Astrocyte (in vitro differentiated cells and primary cell): ENCODE data around the gene CYP46A1. TPM values are rescaled to one million over a fixed set of nuclear protein-coding genes. Genes with fewer than 3 reads are reported as not detected.

Experiments
- DNase-seq: peaks from one replicate; pipeline ENCODE4 v3.0.0-alpha.2; 2010; ENCODE audit warnings: low read depth
- FAIRE-seq: peaks from 2 replicates; lab custom pipeline; 2011; peaks lifted over from hg19 to GRCh38; lab: Jason Lieb, UNC
- H2AFZ ChIP-seq: 2 replicates; pipeline ENCODE4 v1.6.0; 2012; ENCODE audit warnings: low read depth, low read length, inconsistent platforms
- H3K27ac ChIP-seq: 2 replicates; pipeline ENCODE4 v1.5.1; 2011; ENCODE audit warnings: low read depth, low read length, inconsistent platforms
- H3K27me3 ChIP-seq: 2 replicates; pipeline ENCODE4 v1.6.0; 2011; ENCODE audit warnings: low read length, inconsistent platforms; ENCODE audit not compliant: insufficient read depth
- H3K36me3 ChIP-seq: 2 replicates; pipeline ENCODE4 v1.5.1; 2011; ENCODE audit warnings: low read length, inconsistent platforms; ENCODE audit not compliant: insufficient read depth
- H3K4me1 ChIP-seq: 2 replicates; pipeline ENCODE4 v1.5.1; 2011; ENCODE audit warnings: low read length, inconsistent platforms; ENCODE audit not compliant: insufficient read depth
- H3K4me2 ChIP-seq: 2 replicates; pipeline ENCODE4 v1.6.0; 2012; ENCODE audit warnings: low read length, inconsistent platforms
- H3K4me3 ChIP-seq: 2 replicates; pipeline ENCODE4 v1.5.1; 2011; ENCODE audit warnings: low read depth, mild to moderate bottlenecking, low read length, inconsistent platforms; ENCODE audit not compliant: insufficient read depth
- H3K79me2 ChIP-seq: 2 replicates; pipeline ENCODE4 v1.6.0; 2012; ENCODE audit warnings: mild to moderate bottlenecking, low read length, inconsistent platforms; ENCODE audit not compliant: insufficient read depth
- H3K9ac ChIP-seq: 2 replicates; pipeline ENCODE4 v1.6.0; 2012; ENCODE audit warnings: mild to moderate bottlenecking, low read length, inconsistent platforms
- H3K9me3 ChIP-seq: 2 replicates; pipeline ENCODE4 v1.5.1; 2012; ENCODE audit warnings: low read depth, mild to moderate bottlenecking, low read length, inconsistent platforms; ENCODE audit not compliant: insufficient read depth
- H4K20me1 ChIP-seq: 2 replicates; pipeline ENCODE4 v1.6.0; 2012; ENCODE audit warnings: low read length, inconsistent platforms; ENCODE audit not compliant: insufficient read depth
- H3K27ac Mint-ChIP-seq: one replicate; pipeline ENCODE4 v1.8.0; 2021; ENCODE audit warnings: mild to moderate bottlenecking, mixed read lengths; ENCODE audit not compliant: unreplicated experiment
- H3K27me3 Mint-ChIP-seq: one replicate; pipeline ENCODE4 v1.8.0; 2021; ENCODE audit warnings: low read depth, mixed read lengths; ENCODE audit not compliant: unreplicated experiment
- H3K36me3 Mint-ChIP-seq: one replicate; pipeline ENCODE4 v1.8.0; 2021; ENCODE audit warnings: low read depth, mixed read lengths; ENCODE audit not compliant: unreplicated experiment
- H3K4me1 Mint-ChIP-seq: one replicate; pipeline ENCODE4 v1.8.0; 2021; ENCODE audit warnings: low read depth, mixed read lengths; ENCODE audit not compliant: unreplicated experiment
- H3K4me3 Mint-ChIP-seq: one replicate; pipeline ENCODE4 v1.8.0; 2021; ENCODE audit warnings: mild to moderate bottlenecking, moderate library complexity, mixed read lengths; ENCODE audit not compliant: unreplicated experiment
- H3K9me3 Mint-ChIP-seq: one replicate; pipeline ENCODE4 v1.8.0; 2021; ENCODE audit warnings: mild to moderate bottlenecking, mixed read lengths; ENCODE audit not compliant: unreplicated experiment
- CTCF ChIP-seq: IDR thresholded peaks from 2 replicates; pipeline ENCODE4 v1.5.1; 2011; ENCODE audit warnings: low read depth, mild to moderate bottlenecking, inconsistent platforms, low read length, moderate library complexity; ENCODE audit not compliant: insufficient read depth
- EZH2 ChIP-seq: IDR thresholded peaks from 2 replicates; pipeline ENCODE4 v1.6.1; 2012; ENCODE audit warnings: mild to moderate bottlenecking, low read length, inconsistent platforms; ENCODE audit not compliant: insufficient read depth
- total RNA-seq: library from RNA; stranded (reverse); gene quantifications from 2 replicates; pipeline ENCODE4 v1.2.1, GENCODE V29; 2021

Gene CYP46A1
- total RNA-seq, 1 donor from 2014 or later = 0.52 TPM

- H4K20me1 ChIP-seq = no peaks in the 10 kb centered on the region
- no peak overlapping the region for H3K9ac ChIP-seq
- Mint-ChIP-seq H3K27ac (peak overlapping the region; percentile 15), H3K27me3 (peaks cover 24% of the 10 kb centered on the region), H3K4me1 (no peaks in the 10 kb centered on the region), H3K36me3 (no peaks in the 10 kb centered on the region), H3K4me3 (no peak overlapping the region), H3K9me3 (no peaks in the 10 kb centered on the region)
- H3K36me3 ChIP-seq = no peaks in the 10 kb centered on the region
- H3K27ac ChIP-seq = no peak overlapping the region
- peaks cover 19% of the 10 kb centered on the region for H3K4me1 ChIP-seq
- TF ChIP-seq CTCF (no peak), EZH2 (no peak)
- DNase-seq (no peak), FAIRE-seq (no peak)
- H3K4me3 ChIP-seq = no peak overlapping the region
- H3K4me2 ChIP-seq = no peak overlapping the region
- H3K79me2 ChIP-seq = peaks cover 6% of the 10 kb centered on the region
- H3K27me3 ChIP-seq = no peaks in the 10 kb centered on the region
- H3K9me3 ChIP-seq = no peaks in the 10 kb centered on the region
- no peak overlapping the region for H2AFZ ChIP-seq
Measured at GRCh38 chr14:99735189-99736135, 51.4 kb downstream of the CYP46A1 start.

- DNase-seq (no peak), FAIRE-seq (no peak)
- TF ChIP-seq CTCF (no peak), EZH2 (no peak)
- Histone ChIP-seq H3K4me1 (peaks cover 17% of the 10 kb centered on the region), H3K9ac (peak overlapping the region; percentile 2), H4K20me1 (no peaks in the 10 kb centered on the region), H3K27ac (no peak overlapping the region), H3K36me3 (no peaks in the 10 kb centered on the region), H3K27me3 (no peaks in the 10 kb centered on the region), H3K79me2 (peaks cover 13% of the 10 kb centered on the region), H2AFZ (peak overlapping the region; percentile 56), H3K9me3 (no peaks in the 10 kb centered on the region), H3K4me3 (no peak overlapping the region), H3K4me2 (peak overlapping the region; percentile 81)
- no peak overlapping the region for H3K27ac Mint-ChIP-seq
- H3K27me3 Mint-ChIP-seq = peaks cover 34% of the 10 kb centered on the region
- no peak overlapping the region for H3K4me3 Mint-ChIP-seq
- no peaks in the 10 kb centered on the region for H3K4me1 Mint-ChIP-seq
- H3K9me3 Mint-ChIP-seq = no peaks in the 10 kb centered on the region
- H3K36me3 Mint-ChIP-seq = no peaks in the 10 kb centered on the region
Measured at GRCh38 chr14:99736603-99737371, 52.7 kb downstream of the CYP46A1 start.
